Rectal smooth muscle tissue (tissue), 1 donor: ENCODE measurements around the gene FGGY.

Experiments
- H3K27ac ChIP-seq: one replicate; pipeline ENCODE4 v1.7.0; 2013; ENCODE audit warnings: low read depth, low read length, inconsistent platforms
- H3K27me3 ChIP-seq: one replicate; pipeline ENCODE4 v1.7.0; 2013; ENCODE audit warnings: low read length; ENCODE audit not compliant: control insufficient read depth, insufficient read depth
- H3K36me3 ChIP-seq: one replicate; pipeline ENCODE4 v1.7.0; 2013; ENCODE audit warnings: low read length; ENCODE audit not compliant: control insufficient read depth, insufficient read depth
- H3K4me1 ChIP-seq: one replicate; pipeline ENCODE4 v1.7.0; 2013; ENCODE audit warnings: low read length; ENCODE audit not compliant: control insufficient read depth, insufficient read depth
- H3K4me3 ChIP-seq: one replicate; pipeline ENCODE4 v1.7.0; 2013; ENCODE audit warnings: low read length
- H3K9ac ChIP-seq: one replicate; pipeline ENCODE4 v1.7.0; 2013; ENCODE audit warnings: low read length

FGGY gene

GRCh38 chr1:59309392-59309791 is 12.5 kb downstream of the FGGY start:
- H3K27me3 ChIP-seq, result no peaks in the 10 kb centered on the region
- no peak overlapping the region for H3K9ac ChIP-seq
- H3K4me1 ChIP-seq, result no peaks in the 10 kb centered on the region
- no peaks in the 10 kb centered on the region for H3K36me3 ChIP-seq
- H3K27ac ChIP-seq, result no peak overlapping the region
- H3K4me3 ChIP-seq, result no peak overlapping the region

GRCh38 chr1:59309795-59310548 is 13.1 kb downstream of the FGGY start:
- Histone ChIP-seq H3K9ac (no peak overlapping the region), H3K4me1 (no peaks in the 10 kb centered on the region), H3K4me3 (no peak overlapping the region), H3K27ac (no peak overlapping the region), H3K27me3 (no peaks in the 10 kb centered on the region), H3K36me3 (no peaks in the 10 kb centered on the region)

- Histone ChIP-seq H3K4me1 (no peaks in the 10 kb centered on the region), H3K9ac (no peak overlapping the region), H3K27me3 (no peaks in the 10 kb centered on the region), H3K27ac (no peak overlapping the region), H3K4me3 (no peak overlapping the region), H3K36me3 (no peaks in the 10 kb centered on the region)
Measured at GRCh38 chr1:59310549-59311250, 13.8 kb downstream of the FGGY start.

- Histone ChIP-seq H3K27me3 (no peaks in the 10 kb centered on the region), H3K4me3 (no peak overlapping the region), H3K27ac (no peak overlapping the region), H3K36me3 (no peaks in the 10 kb centered on the region), H3K9ac (no peak overlapping the region), H3K4me1 (peaks cover 9% of the 10 kb centered on the region)
Measured at GRCh38 chr1:59314776-59315528, 18.1 kb downstream of the FGGY start.

- Histone ChIP-seq H3K27ac (no peak overlapping the region), H3K9ac (no peak overlapping the region), H3K4me1 (peaks cover 9% of the 10 kb centered on the region), H3K36me3 (no peaks in the 10 kb centered on the region), H3K4me3 (no peak overlapping the region), H3K27me3 (no peaks in the 10 kb centered on the region)
Measured at GRCh38 chr1:59315529-59316463, 18.9 kb downstream of the FGGY start.

GRCh38 chr1:59316497-59317128 is 19.7 kb downstream of the FGGY start:
- H3K27ac ChIP-seq, result no peak overlapping the region
- no peaks in the 10 kb centered on the region for H3K36me3 ChIP-seq
- H3K4me3 ChIP-seq, result peak overlapping the region; percentile 22
- H3K9ac ChIP-seq, result no peak overlapping the region
- H3K4me1 ChIP-seq, result peaks cover 9% of the 10 kb centered on the region
- no peaks in the 10 kb centered on the region for H3K27me3 ChIP-seq

- Histone ChIP-seq H3K27me3 (no peaks in the 10 kb centered on the region), H3K4me3 (no peak overlapping the region), H3K27ac (no peak overlapping the region), H3K9ac (no peak overlapping the region), H3K4me1 (peaks cover 9% of the 10 kb centered on the region), H3K36me3 (no peaks in the 10 kb centered on the region)
Measured at GRCh38 chr1:59317343-59317742, 20.4 kb downstream of the FGGY start.

GRCh38 chr1:59317780-59318179 is 20.9 kb downstream of the FGGY start:
- no peak overlapping the region for H3K4me3 ChIP-seq
- no peak overlapping the region for H3K27ac ChIP-seq
- H3K36me3 ChIP-seq, result no peaks in the 10 kb centered on the region
- no peaks in the 10 kb centered on the region for H3K27me3 ChIP-seq
- no peak overlapping the region for H3K9ac ChIP-seq
- H3K4me1 ChIP-seq, result peaks cover 9% of the 10 kb centered on the region

GRCh38 chr1:59318271-59318860 is 21.5 kb downstream of the FGGY start:
- Histone ChIP-seq H3K36me3 (no peaks in the 10 kb centered on the region), H3K9ac (no peak overlapping the region), H3K27ac (no peak overlapping the region), H3K4me3 (no peak overlapping the region), H3K4me1 (peaks cover 9% of the 10 kb centered on the region), H3K27me3 (no peaks in the 10 kb centered on the region)

GRCh38 chr1:59322394-59322793 is 25.5 kb downstream of the FGGY start:
- no peaks in the 10 kb centered on the region for H3K4me1 ChIP-seq
- H3K36me3 ChIP-seq, result peaks cover 2% of the 10 kb centered on the region
- H3K9ac ChIP-seq, result no peak overlapping the region
- no peak overlapping the region for H3K27ac ChIP-seq
- no peak overlapping the region for H3K4me3 ChIP-seq
- no peaks in the 10 kb centered on the region for H3K27me3 ChIP-seq

GRCh38 chr1:59322814-59323213 is 25.9 kb downstream of the FGGY start:
- Histone ChIP-seq H3K36me3 (peaks cover 2% of the 10 kb centered on the region), H3K4me1 (no peaks in the 10 kb centered on the region), H3K4me3 (no peak overlapping the region), H3K9ac (no peak overlapping the region), H3K27ac (no peak overlapping the region), H3K27me3 (no peaks in the 10 kb centered on the region)
